ENCODE measurements around the gene FRMD4A. TPM values are rescaled to one million over a fixed set of nuclear protein-coding genes. Genes with fewer than 3 reads are reported as not detected.

The FRMD4A gene
- total RNA-seq, 1 donor from 2014 or later = 20.2 TPM

GRCh38 chr10:14086596-14086995 is 244.1 kb downstream of the FRMD4A start:
- Mint-ChIP-seq H3K4me1 (peaks cover 32% of the 10 kb centered on the region), H3K9me3 (no peaks in the 10 kb centered on the region), H3K27ac (no peak overlapping the region), H3K27me3 (ENCODE audit: insufficient read depth, low read depth) (no peaks in the 10 kb centered on the region), H3K4me3 (no peak overlapping the region), H3K36me3 (no peaks in the 10 kb centered on the region)
- Histone ChIP-seq H3K9me3 (ENCODE audit: low read depth) (no peaks in the 10 kb centered on the region), H3K4me3 (no peak overlapping the region), H3K79me2 (ENCODE audit: low read depth) (no peaks in the 10 kb centered on the region), H4K20me1 (ENCODE audit: low read depth) (no peaks in the 10 kb centered on the region), H3K27me3 (no peaks in the 10 kb centered on the region), H3K36me3 (no peaks in the 10 kb centered on the region), H3K4me2 (no peak overlapping the region), H3F3A (ENCODE audit: low read depth) (peaks cover 23% of the 10 kb centered on the region), H2AFZ (replicated peaks) (no peak overlapping the region), H3K27ac (no peak overlapping the region), H3K4me1 (peaks cover 27% of the 10 kb centered on the region), H3K9ac (no peak overlapping the region)
- no peak for DNase-seq (ENCODE audit: low spot score)
- TF ChIP-seq CTCF (IDR thresholded peaks at IDR 0.05) = no peak

- TF ChIP-seq CTCF (IDR thresholded peaks at IDR 0.05) = no peak
- TF ChIP-seq EZH2phosphoT487 (IDR thresholded peaks at IDR 0.05) = no peak
- no peak for TF ChIP-seq EZH2 (IDR thresholded peaks at IDR 0.05)
- no peak overlapping the region for H2AFZ ChIP-seq (replicated peaks)
- peaks cover 27% of the 10 kb centered on the region for H3K4me1 ChIP-seq
- no peaks in the 10 kb centered on the region for H3K9me3 ChIP-seq (ENCODE audit: low read depth)
- no peaks in the 10 kb centered on the region for H3K79me2 ChIP-seq (ENCODE audit: low read depth)
- no peaks in the 10 kb centered on the region for H4K20me1 ChIP-seq (ENCODE audit: low read depth)
- H3K4me2 ChIP-seq = no peak overlapping the region
- H3F3A ChIP-seq (ENCODE audit: low read depth) = peaks cover 23% of the 10 kb centered on the region
- Mint-ChIP-seq H3K9me3 (no peaks in the 10 kb centered on the region), H3K27ac (no peak overlapping the region), H3K27me3 (ENCODE audit: insufficient read depth, low read depth) (no peaks in the 10 kb centered on the region), H3K4me3 (peak overlapping the region; percentile 27), H3K36me3 (no peaks in the 10 kb centered on the region), H3K4me1 (peaks cover 30% of the 10 kb centered on the region)
- H3K4me3 ChIP-seq = no peak overlapping the region
- H3K36me3 ChIP-seq = no peaks in the 10 kb centered on the region
- H3K27ac ChIP-seq = no peak overlapping the region
- H3K27me3 ChIP-seq = no peaks in the 10 kb centered on the region
- no peak overlapping the region for H3K9ac ChIP-seq
- no peak for DNase-seq (ENCODE audit: low spot score)
Observed at GRCh38 chr10:14084875-14085274, 245.8 kb downstream of the FRMD4A start.

- Histone ChIP-seq H3K36me3 (no peaks in the 10 kb centered on the region), H3K9ac (no peak overlapping the region), H2AFZ (replicated peaks) (no peak overlapping the region), H3K9me3 (ENCODE audit: low read depth) (no peaks in the 10 kb centered on the region), H4K20me1 (ENCODE audit: low read depth) (no peaks in the 10 kb centered on the region), H3K79me2 (ENCODE audit: low read depth) (no peaks in the 10 kb centered on the region), H3K4me1 (no peaks in the 10 kb centered on the region), H3K4me3 (no peak overlapping the region), H3K27me3 (no peaks in the 10 kb centered on the region), H3F3A (ENCODE audit: low read depth) (no peaks in the 10 kb centered on the region), H3K4me2 (no peak overlapping the region), H3K27ac (no peak overlapping the region)
- no peak overlapping the region for H3K27ac Mint-ChIP-seq
- H3K4me1 Mint-ChIP-seq = no peaks in the 10 kb centered on the region
- TF ChIP-seq CTCF (IDR thresholded peaks at IDR 0.05) (no peak), EZH2phosphoT487 (IDR thresholded peaks at IDR 0.05) (no peak), EZH2 (IDR thresholded peaks at IDR 0.05) (no peak)
- DNase-seq (ENCODE audit: low spot score) = no peak
- H3K36me3 Mint-ChIP-seq = peaks cover 1% of the 10 kb centered on the region
- H3K27me3 Mint-ChIP-seq (ENCODE audit: insufficient read depth, low read depth) = no peaks in the 10 kb centered on the region
- peaks cover 7% of the 10 kb centered on the region for H3K9me3 Mint-ChIP-seq
- no peak overlapping the region for H3K4me3 Mint-ChIP-seq
Observed at GRCh38 chr10:14080795-14081194, 249.9 kb downstream of the FRMD4A start.

- H3K27me3 ChIP-seq = no peaks in the 10 kb centered on the region
- H3K79me2 ChIP-seq (ENCODE audit: low read depth) = no peaks in the 10 kb centered on the region
- TF ChIP-seq EZH2 (IDR thresholded peaks at IDR 0.05) (no peak), CTCF (IDR thresholded peaks at IDR 0.05) (no peak), EZH2phosphoT487 (IDR thresholded peaks at IDR 0.05) (no peak)
- H3K36me3 ChIP-seq = no peaks in the 10 kb centered on the region
- no peaks in the 10 kb centered on the region for H4K20me1 ChIP-seq (ENCODE audit: low read depth)
- no peak overlapping the region for H3K27ac ChIP-seq
- Mint-ChIP-seq H3K9me3 (peaks cover 10% of the 10 kb centered on the region), H3K36me3 (peaks cover 7% of the 10 kb centered on the region), H3K4me1 (peaks cover 7% of the 10 kb centered on the region), H3K27me3 (ENCODE audit: insufficient read depth, low read depth) (no peaks in the 10 kb centered on the region), H3K4me3 (no peak overlapping the region), H3K27ac (no peak overlapping the region)
- H3K4me1 ChIP-seq = no peaks in the 10 kb centered on the region
- no peaks in the 10 kb centered on the region for H3F3A ChIP-seq (ENCODE audit: low read depth)
- no peak overlapping the region for H3K4me3 ChIP-seq
- no peak overlapping the region for H3K9ac ChIP-seq
- no peak overlapping the region for H2AFZ ChIP-seq (replicated peaks)
- no peak for DNase-seq (ENCODE audit: low spot score)
- no peaks in the 10 kb centered on the region for H3K9me3 ChIP-seq (ENCODE audit: low read depth)
- H3K4me2 ChIP-seq = no peak overlapping the region
Observed at GRCh38 chr10:14077430-14077829, 253.3 kb downstream of the FRMD4A start.

Measured in neural progenitor cell (in vitro differentiated cells).